PC-3 (cell line): ENCODE data around the gene NOTCH1. TPM values are rescaled to one million over a fixed set of nuclear protein-coding genes. Genes with fewer than 3 reads are reported as not detected.

Experiments
- ATAC-seq: fragments of 200-7000 bp; cut with Tn5 transposase; 2 replicates; pipeline ENCODE4 v1.9.1; 2020; ENCODE audit warnings: mild to moderate bottlenecking, moderate library complexity
- BruUV-seq: library from RNA; stranded (reverse); fragments of 400-500 nt; replicated peaks from 2 replicates; lab custom pipeline; 2021; lab: Mats Ljungman, UMichigan
- CTCF ChIA-PET: fragments of 300-600 bp; sonication (Branson Sonifier 250); formaldehyde crosslinking; loops from one replicate; lab custom pipeline; 2022; ENCODE audit warnings: antibody characterized with exemption; lab: Charles Lee
- POLR2A ChIA-PET: fragments of 300-600 bp; sonication (Branson Sonifier 250); formaldehyde crosslinking; loops from one replicate; lab custom pipeline; 2022; ENCODE audit warnings: antibody characterized with exemption; ENCODE audit not compliant: unreplicated experiment; lab: Charles Lee
- DNase-seq: peaks from one replicate; pipeline ENCODE4 v3.0.0-alpha.2; 2015
- H2AFZ ChIP-seq: fragments of 300-600 bp; sonication (generic); 2 replicates; pipeline ENCODE4 v1.6.0; 2016; ENCODE audit warnings: antibody characterized with exemption, low read length
- H3F3A ChIP-seq: fragments of 300-600 bp; sonication (generic); one replicate; pipeline ENCODE4 v1.6.0; 2017; ENCODE audit warnings: antibody characterized with exemption, low read length, control low read depth, mild to moderate bottlenecking; ENCODE audit not compliant: unreplicated experiment
- H3K27ac ChIP-seq: fragments of 300-600 bp; sonication (generic); 2 replicates; pipeline ENCODE4 v1.5.1; 2016; ENCODE audit warnings: mild to moderate bottlenecking, low read length
- H3K27me3 ChIP-seq: fragments of 300-600 bp; sonication (generic); 2 replicates; pipeline ENCODE4 v1.6.1; 2016; ENCODE audit warnings: low read length, mixed read lengths
- H3K36me3 ChIP-seq: fragments of 300-600 bp; sonication (generic); 2 replicates; pipeline ENCODE4 v1.6.1; 2016; ENCODE audit warnings: low read depth, mixed run types, low read length, mixed read lengths
- H3K4me1 ChIP-seq: fragments of 300-600 bp; sonication (generic); 2 replicates; pipeline ENCODE4 v1.5.1; 2016; ENCODE audit warnings: low read length; ENCODE audit not compliant: insufficient read depth
- H3K4me2 ChIP-seq: fragments of 300-600 bp; sonication (generic); 2 replicates; pipeline ENCODE4 v1.6.0; 2016; ENCODE audit warnings: low read length
- H3K4me3 ChIP-seq: fragments of 300-600 bp; sonication (generic); 2 replicates; pipeline ENCODE4 v1.5.1; 2016; ENCODE audit warnings: mild to moderate bottlenecking, low read length, mixed read lengths
- H3K79me2 ChIP-seq: fragments of 300-600 bp; sonication (generic); 2 replicates; pipeline ENCODE4 v1.6.1; 2017; ENCODE audit warnings: low read length, mixed read lengths
- H3K9ac ChIP-seq: fragments of 300-600 bp; sonication (generic); 2 replicates; pipeline ENCODE4 v1.6.0; 2016; ENCODE audit warnings: mild to moderate bottlenecking, low read length
- H3K9me2 ChIP-seq: fragments of 300-600 bp; sonication (generic); replicated peaks from 2 replicates; pipeline ENCODE4 v1.6.1; 2016; ENCODE audit warnings: mixed run types, low read length, mixed read lengths
- H3K9me3 ChIP-seq: fragments of 300-600 bp; sonication (generic); 2 replicates; pipeline ENCODE4 v1.6.1; 2016; ENCODE audit warnings: low read length, mixed read lengths
- H4K20me1 ChIP-seq: fragments of 300-600 bp; sonication (generic); 2 replicates; pipeline ENCODE4 v1.6.1; 2016; ENCODE audit warnings: low read length, mixed read lengths
- CTCF ChIP-seq: fragments of 300-600 bp; sonication (generic); conservative IDR thresholded peaks from 2 replicates; pipeline ENCODE4 v1.5.1; 2017; ENCODE audit warnings: antibody characterized with exemption, low read depth, mild to moderate bottlenecking, low read length
- EZH2 ChIP-seq: fragments of 300-600 bp; sonication (generic); IDR thresholded peaks from one replicate; pipeline ENCODE4 v1.6.1; 2017; ENCODE audit warnings: antibody characterized with exemption, mild to moderate bottlenecking, low read length; ENCODE audit not compliant: unreplicated experiment
- EZH2phosphoT487 ChIP-seq: fragments of 300-600 bp; sonication (generic); IDR thresholded peaks from 2 replicates; pipeline ENCODE4 v1.6.1; 2018; ENCODE audit warnings: mild to moderate bottlenecking, antibody characterized with exemption, low read length, borderline replicate concordance
- intact Hi-C: fragments of 100-400 bp; cut with micrococcal nuclease; formaldehyde crosslinking; loops from 2 replicates; pipeline ENCODE4 v1.9.0; 2023
- total RNA-seq: library from RNA; depleted of rRNA; stranded (reverse); fragments of >200 nt; gene quantifications from 2 replicates; pipeline ENCODE4 v1.2.3, GENCODE V29; 2014

NOTCH1 gene
- total RNA-seq, 1 experiment from 2014 or later, result 14.3 TPM

- BruUV-seq, result no TSS peak
- H4K20me1 ChIP-seq, result no peaks in the 10 kb centered on the region
- H3F3A ChIP-seq, result no peaks in the 10 kb centered on the region
- no peak overlapping the region for H3K4me3 ChIP-seq
- no peaks in the 10 kb centered on the region for H3K36me3 ChIP-seq
- no peak for DNase-seq
- H3K9ac ChIP-seq, result no peak overlapping the region
- H3K27me3 ChIP-seq, result no peaks in the 10 kb centered on the region
- CTCF ChIA-PET, result no interaction called here
- no peaks in the 10 kb centered on the region for H3K9me3 ChIP-seq
- TF ChIP-seq EZH2phosphoT487, result no peak
- no peak for TF ChIP-seq CTCF
- no peak for TF ChIP-seq EZH2
- H3K79me2 ChIP-seq, result no peaks in the 10 kb centered on the region
- POLR2A ChIA-PET, result no interaction called here
- no peak for ATAC-seq
- no peak overlapping the region for H3K27ac ChIP-seq
- peaks cover 12% of the 10 kb centered on the region for H3K4me1 ChIP-seq
- intact Hi-C loops, result no loop called here
- H2AFZ ChIP-seq, result peak overlapping the region; percentile 78; the same call in 1 of the 2 replicates
- H3K4me2 ChIP-seq, result peak overlapping the region; percentile 34; the same call in 1 of the 2 replicates
- H3K9me2 ChIP-seq, result no peaks in the 10 kb centered on the region
These were observed 22.6 kb upstream of the NOTCH1 start for GRCh38 chr9:136568288-136569081.

DNA sequence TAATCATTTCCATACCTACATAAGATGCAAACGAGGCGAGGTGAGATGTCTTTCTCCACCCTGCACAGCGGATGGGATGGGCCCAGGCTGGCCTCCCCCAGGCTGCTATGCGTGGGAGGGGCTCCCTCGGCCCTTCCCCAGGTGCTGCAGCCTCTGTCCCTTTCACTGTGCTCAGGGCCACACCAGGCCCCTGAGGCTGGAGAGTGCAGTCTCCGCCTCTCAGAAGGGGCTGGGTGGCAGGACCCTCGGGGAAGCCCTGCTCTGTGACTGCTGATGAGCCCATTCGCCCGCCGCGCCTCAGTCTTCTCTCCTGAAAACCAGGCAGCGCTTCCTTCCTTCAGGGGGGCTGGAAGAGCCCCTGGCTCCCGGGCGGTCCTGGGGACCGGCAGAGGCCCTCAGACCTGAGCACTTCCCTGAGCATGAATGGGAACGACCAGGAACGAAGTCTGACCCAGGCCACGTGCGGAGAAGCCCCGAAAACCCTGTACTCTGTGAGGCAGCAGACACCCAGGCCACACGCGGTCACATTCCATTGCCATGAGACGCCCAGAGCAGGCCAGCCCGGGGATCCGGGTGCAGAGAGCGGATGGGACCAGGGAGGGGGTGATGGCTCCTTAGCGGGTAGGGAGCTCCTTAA lies 21.9 kb upstream of the NOTCH1 start:
- Histone ChIP-seq H3K9me2 (no peaks in the 10 kb centered on the region), H3K27ac (peak overlapping the region; percentile 37), H3K4me3 (no peak overlapping the region), H3K36me3 (no peaks in the 10 kb centered on the region), H4K20me1 (no peaks in the 10 kb centered on the region), H3K4me2 (peak overlapping the region; percentile 34; the same call in 1 of the 2 replicates), H3K79me2 (no peaks in the 10 kb centered on the region), H2AFZ (peak overlapping the region; percentile 78), H3K4me1 (peaks cover 12% of the 10 kb centered on the region), H3K9me3 (no peaks in the 10 kb centered on the region), H3K27me3 (no peaks in the 10 kb centered on the region), H3K9ac (0 out of 2 replicates have a peak overlapping the region, but pooled peaks have one; percentile 15), H3F3A (no peaks in the 10 kb centered on the region)
- DNase-seq (peak; percentile 72), ATAC-seq (peak; percentile 96)
- CTCF ChIA-PET, result no interaction called here
- POLR2A ChIA-PET, result no interaction called here
- TF ChIP-seq CTCF (no peak), EZH2phosphoT487 (no peak), EZH2 (no peak)
- intact Hi-C loops, result no loop called here
- BruUV-seq, result no TSS peak
